GM12864 (cell line): ENCODE results near the gene SH3BGRL2.
"Not testable (repeated sequence)": the region's sequence is repeated elsewhere in the genome, so short reads cannot be mapped to it uniquely, and the experiment has no call there.

Experiments used
- DNase-seq: peaks from one replicate; pipeline ENCODE4 v3.0.0-alpha.2; 2011; ENCODE audit warnings: low read depth
- H3K4me3 ChIP-seq: 2 replicates; pipeline ENCODE4 v1.5.1; 2011; ENCODE audit warnings: mild to moderate bottlenecking, low read depth, low read length, control low read depth
- TF ChIP-seq, protein P1 (sequence below): IDR thresholded peaks from 2 replicates; pipeline ENCODE4 v1.5.1; 2011; ENCODE audit warnings: low read depth, mild to moderate bottlenecking, moderate library complexity, low read length, control low read depth, inconsistent platforms; ENCODE audit errors: missing control alignments

Gene SH3BGRL2

DNA sequence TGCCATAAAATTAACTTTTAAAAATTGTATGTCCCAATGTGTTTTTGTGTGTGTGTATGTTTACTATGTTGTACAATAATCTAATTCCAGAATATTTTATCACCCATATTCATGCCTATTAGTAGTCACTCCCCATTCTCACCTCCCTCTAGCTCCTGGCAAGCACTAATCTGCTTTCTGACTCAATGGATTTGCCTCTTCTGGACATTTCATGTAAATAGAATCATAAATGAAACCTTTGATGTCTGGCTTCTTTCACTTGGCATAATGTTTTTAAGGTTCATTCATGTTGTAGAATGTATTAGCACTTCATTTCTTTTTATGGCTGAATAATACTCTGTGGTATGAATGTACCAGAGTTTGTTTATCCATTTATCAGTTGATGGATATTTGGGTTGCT is 15.4 kb downstream of the SH3BGRL2 start:
- TF ChIP-seq, protein P1, sequence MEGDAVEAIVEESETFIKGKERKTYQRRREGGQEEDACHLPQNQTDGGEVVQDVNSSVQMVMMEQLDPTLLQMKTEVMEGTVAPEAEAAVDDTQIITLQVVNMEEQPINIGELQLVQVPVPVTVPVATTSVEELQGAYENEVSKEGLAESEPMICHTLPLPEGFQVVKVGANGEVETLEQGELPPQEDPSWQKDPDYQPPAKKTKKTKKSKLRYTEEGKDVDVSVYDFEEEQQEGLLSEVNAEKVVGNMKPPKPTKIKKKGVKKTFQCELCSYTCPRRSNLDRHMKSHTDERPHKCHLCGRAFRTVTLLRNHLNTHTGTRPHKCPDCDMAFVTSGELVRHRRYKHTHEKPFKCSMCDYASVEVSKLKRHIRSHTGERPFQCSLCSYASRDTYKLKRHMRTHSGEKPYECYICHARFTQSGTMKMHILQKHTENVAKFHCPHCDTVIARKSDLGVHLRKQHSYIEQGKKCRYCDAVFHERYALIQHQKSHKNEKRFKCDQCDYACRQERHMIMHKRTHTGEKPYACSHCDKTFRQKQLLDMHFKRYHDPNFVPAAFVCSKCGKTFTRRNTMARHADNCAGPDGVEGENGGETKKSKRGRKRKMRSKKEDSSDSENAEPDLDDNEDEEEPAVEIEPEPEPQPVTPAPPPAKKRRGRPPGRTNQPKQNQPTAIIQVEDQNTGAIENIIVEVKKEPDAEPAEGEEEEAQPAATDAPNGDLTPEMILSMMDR = no peak
- H3K4me3 ChIP-seq = no peak overlapping the region
- DNase-seq = no peak

DNA sequence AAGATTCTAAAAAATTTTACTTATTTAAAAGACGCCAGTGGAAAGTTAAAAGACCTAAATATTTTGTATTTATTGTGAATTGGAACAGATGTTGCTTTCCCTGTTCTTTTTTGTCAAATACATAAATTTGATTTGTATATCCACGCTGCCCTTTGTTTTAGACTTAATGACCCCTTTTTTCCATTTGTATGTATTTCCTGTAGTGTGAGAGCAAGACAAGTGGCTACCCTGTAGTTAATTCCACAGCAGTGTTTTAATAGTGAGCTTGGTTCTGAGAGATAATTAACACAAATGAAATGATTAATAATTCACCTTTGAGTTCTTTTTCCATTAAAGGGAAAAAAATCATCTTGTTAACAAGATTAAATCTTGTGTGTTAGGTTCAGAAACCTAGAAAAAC is 16.6 kb downstream of the SH3BGRL2 start:
- no peak overlapping the region for H3K4me3 ChIP-seq
- DNase-seq = no peak
- TF ChIP-seq, protein P1 = no peak

DNA sequence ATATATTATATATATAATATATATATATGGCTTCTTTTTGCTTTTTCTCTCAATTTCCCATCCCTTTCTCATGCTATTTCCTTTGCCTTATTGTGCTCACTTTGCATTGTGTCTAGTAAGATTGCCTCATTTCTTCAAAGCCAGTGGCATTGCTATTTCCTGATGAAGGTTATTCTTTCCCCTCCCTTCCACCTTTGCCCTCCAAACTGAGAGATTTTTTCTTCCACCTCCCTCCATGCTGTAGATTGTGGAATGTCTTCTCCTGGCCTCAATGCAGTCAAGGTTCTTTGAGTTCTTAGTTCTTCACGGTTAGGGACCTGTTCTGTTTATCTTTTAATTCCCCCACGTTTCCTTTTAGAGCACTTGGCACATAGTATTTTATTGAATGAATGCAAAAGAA is 17.2 kb downstream of the SH3BGRL2 start:
- DNase-seq = no peak
- no peak overlapping the region for H3K4me3 ChIP-seq
- TF ChIP-seq, protein P1 = no peak

DNA sequence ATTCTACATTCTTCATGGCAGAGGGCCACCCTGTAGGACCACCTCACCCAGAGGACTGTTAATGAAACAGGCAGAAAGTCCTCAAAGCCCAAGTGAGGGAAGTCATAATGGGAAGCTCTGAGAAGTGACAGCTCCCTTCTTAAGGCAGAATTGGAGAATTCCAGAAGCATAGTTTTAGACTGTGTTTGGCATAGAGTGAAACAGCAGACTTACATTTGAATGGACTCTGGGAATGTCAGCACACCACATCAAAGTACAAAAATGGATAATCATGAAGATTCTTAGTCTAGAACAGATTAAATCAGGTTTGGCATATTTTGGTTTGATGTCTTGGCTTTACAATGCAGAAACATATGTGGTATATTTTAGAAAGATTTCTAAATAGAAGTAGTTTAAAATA is 17.9 kb downstream of the SH3BGRL2 start:
- TF ChIP-seq, protein P1 = no peak
- no peak for DNase-seq
- H3K4me3 ChIP-seq = no peak overlapping the region

DNA sequence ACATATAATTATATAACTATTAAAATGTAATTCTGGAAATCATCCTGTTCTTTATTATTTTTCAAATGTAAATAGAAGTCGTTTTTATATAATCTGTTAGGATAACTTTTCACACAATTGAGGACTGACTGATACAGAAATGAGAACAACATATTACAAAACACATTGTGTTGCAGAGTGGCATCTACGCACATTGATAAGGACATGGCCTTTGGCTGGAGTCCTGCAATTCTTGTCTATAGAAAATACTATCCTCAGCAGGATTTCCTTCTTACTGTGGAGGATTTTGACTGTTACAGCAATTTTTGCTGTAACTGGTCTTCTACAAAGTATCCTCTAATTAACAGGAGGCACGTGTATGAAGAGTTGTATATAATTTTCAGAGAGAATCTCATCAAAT is 19.8 kb downstream of the SH3BGRL2 start:
- no peak for DNase-seq
- TF ChIP-seq, protein P1 = no peak
- H3K4me3 ChIP-seq = no peak overlapping the region

DNA sequence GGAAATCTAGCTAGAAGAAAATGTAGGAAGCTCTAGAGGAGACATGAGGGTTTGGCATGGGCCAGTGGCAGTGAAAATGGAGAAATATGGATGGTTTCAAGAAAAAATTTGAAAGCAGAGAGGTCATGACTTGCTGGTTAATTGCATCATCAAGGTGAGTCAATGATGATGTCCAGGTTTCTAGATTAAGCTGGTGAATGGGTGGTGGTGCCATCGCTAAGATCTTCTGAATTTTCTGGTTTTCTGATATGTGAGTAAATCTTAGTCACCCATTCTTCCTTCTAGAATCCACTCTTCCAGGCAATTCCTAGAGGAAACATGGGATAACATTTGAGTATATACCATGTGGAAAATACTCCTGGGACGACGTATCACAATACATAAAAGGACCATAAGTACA is 25.0 kb downstream of the SH3BGRL2 start:
- no peak for DNase-seq
- TF ChIP-seq, protein P1 = no peak
- H3K4me3 ChIP-seq = no peak overlapping the region

DNA sequence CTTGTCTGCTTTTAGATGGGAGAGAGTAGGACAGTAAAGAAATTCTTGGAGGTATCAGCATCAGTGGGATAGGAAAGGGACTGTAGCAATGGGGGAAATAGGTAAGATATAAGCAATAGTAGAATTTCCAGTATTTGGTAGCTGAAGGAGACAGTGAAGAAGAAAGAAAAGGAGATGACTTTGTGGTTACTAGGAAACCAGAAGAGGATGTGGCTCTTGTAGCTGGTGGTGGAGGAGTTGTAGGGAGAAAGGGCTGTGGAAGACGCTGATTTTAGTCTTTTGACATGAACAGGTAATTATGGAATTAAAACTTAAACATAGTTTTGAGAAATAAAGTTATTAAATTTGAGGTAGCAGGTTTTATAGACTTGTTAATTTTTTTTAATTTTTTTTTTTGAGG is 26.1 kb downstream of the SH3BGRL2 start:
- no peak for DNase-seq
- TF ChIP-seq, protein P1 = no peak
- H3K4me3 ChIP-seq = no peak overlapping the region

DNA sequence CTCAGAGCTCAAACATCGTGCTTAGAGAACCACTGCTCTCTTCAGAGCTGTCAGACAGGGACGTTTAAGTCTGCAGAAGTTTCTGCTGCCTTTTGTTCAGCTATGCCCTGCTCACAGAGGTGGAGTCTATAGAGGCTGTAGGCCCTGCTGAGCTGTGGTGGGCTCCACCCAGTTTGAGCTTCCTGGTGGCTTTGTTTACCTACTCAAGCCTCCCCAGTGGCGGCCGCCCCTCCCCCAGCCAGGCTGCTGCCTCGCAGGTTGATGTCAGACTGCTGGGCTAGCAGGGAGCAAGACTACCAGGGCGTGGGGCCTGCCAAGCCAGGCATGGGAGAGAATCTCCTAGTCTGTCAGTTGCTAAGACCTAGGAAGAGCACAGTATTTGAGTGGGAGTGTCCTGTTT is 32.5 kb downstream of the SH3BGRL2 start:
- DNase-seq, H3K4me3 ChIP-seq: not testable (repeated sequence)
